Heart left ventricle (tissue), 13 donors: ENCODE data around the gene PTPRD.

Experiments
- POLR2A ChIP-seq, 2 donors: fragments of 450-650 bp; IDR thresholded peaks; one replicate each; pipeline ENCODE4 v1.6.1; 2017; ENCODE audit warnings: antibody characterized with exemption in 2 of 2, mild to moderate bottlenecking in 2 of 2, moderate library complexity in 2 of 2
- TF ChIP-seq, protein P1 (sequence below), 12 donors: fragments of 200-600 bp; sonication (generic) in 4 of 12; IDR thresholded peaks; one replicate each; pipeline versions ENCODE4 v1.5.0 to v1.8.0; 2018 to 2022; ENCODE audit warnings: antibody characterized with exemption in 12 of 12, mild to moderate bottlenecking in 5 of 12
- donor health status: ischemic (EF 13 %, LVEDD 7.1; RV severe dilation, severe dysfunction).
- donor health status: DM: no; HTN: yes; CAD: no.
- donor health status: DM: no; HTN: no; CAD: no.
- donor health status: ischemic (EF 25% LVEDD 6.9; RV normal size, moderate dysfunction).
- donor health status: ischemic (EF 25% LVEDD 5.7; RV mildly dilated, moderate dysfunction).
- donor health status: ischemic (EF 35%, LVEDD 5.7; RV mildly dilated, moderate dysfunction).
- donor health status: nonischemic (EF 11% LVEDD 7.7; RV severe dilation, severe dysfunction).
- donor health status: DM: yes; HTN: yes; CAD: no.
- donor health status: PGD.
- donor health status: ischemic (EF 29% LVEDD 5.4; RV normal size, mild dysfunction).
- donor health status: nonischemic (EF 23%, LVEDD 6.1; RV moderate dilation, normal function).

GRCh38 chr9:9523476-9524139 lies 1089.2 kb downstream of the PTPRD start:
- TF ChIP-seq POLR2A (IDR thresholded peaks at IDR 0.05), result no peak
- TF ChIP-seq, protein P1, sequence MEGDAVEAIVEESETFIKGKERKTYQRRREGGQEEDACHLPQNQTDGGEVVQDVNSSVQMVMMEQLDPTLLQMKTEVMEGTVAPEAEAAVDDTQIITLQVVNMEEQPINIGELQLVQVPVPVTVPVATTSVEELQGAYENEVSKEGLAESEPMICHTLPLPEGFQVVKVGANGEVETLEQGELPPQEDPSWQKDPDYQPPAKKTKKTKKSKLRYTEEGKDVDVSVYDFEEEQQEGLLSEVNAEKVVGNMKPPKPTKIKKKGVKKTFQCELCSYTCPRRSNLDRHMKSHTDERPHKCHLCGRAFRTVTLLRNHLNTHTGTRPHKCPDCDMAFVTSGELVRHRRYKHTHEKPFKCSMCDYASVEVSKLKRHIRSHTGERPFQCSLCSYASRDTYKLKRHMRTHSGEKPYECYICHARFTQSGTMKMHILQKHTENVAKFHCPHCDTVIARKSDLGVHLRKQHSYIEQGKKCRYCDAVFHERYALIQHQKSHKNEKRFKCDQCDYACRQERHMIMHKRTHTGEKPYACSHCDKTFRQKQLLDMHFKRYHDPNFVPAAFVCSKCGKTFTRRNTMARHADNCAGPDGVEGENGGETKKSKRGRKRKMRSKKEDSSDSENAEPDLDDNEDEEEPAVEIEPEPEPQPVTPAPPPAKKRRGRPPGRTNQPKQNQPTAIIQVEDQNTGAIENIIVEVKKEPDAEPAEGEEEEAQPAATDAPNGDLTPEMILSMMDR (IDR thresholded peaks at IDR 0.05), result no peak
